HG03025 (cell line): ENCODE results near the gene FXYD5.
"Not testable (repeated sequence)": the region's sequence is repeated elsewhere in the genome, so short reads cannot be mapped to it uniquely, and the experiment has no call there.

Source experiments
- ATAC-seq: cut with Tn5 transposase; IDR thresholded peaks from one replicate; pipeline ENCODE4 v1.9.1; 2021; ENCODE audit warnings: mild to moderate bottlenecking, moderate library complexity; ENCODE audit not compliant: unreplicated experiment, low FRiP score

The FXYD5 gene

DNA sequence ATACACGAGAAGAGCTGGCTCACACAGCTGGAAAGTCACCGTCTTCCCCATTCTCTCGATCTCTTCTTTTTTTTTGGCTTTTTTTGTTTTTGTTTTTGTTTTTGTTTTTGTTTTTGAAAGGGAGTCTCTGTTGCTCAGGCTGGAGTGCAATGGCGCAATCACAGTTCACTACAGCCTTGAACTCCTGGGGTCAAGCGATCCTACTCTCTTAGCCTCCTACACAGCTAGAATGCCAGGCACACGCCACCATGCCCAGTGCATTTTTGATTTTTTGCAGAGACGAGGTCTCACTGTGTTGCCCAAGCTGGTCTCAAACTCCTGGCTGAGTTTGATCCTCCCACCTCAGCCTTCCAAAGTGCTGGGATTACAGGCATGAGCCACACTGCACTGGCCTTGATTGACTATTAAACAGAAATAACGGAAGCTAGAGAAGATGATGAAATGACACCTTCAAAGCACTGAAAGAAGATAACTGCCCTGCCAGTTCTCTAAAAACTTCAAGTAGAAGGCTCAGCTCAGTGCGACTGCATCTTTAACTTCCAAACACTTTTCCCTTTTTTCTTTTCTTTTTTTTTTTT is 34.9 kb upstream of the FXYD5 start:
- ATAC-seq = no peak

DNA sequence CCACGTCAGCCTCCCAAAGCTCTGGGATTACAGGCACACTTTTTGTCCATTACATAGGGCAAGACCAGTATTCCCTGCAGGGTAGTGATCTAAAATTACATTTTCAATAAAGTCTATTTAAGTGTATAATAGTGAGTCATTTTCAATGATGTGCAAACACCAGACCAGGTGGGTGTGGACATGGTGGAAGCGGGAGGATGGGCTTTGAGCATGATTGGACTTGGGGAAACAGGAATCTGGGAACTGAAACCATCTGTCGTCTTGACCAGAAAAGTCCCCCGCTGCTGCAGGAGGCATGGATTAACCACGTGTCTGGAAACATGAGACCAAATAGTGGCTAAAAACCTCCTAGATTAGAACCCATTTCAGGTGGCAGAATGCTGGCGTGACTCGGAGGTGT is 34.0 kb upstream of the FXYD5 start:
- ATAC-seq = no peak

DNA sequence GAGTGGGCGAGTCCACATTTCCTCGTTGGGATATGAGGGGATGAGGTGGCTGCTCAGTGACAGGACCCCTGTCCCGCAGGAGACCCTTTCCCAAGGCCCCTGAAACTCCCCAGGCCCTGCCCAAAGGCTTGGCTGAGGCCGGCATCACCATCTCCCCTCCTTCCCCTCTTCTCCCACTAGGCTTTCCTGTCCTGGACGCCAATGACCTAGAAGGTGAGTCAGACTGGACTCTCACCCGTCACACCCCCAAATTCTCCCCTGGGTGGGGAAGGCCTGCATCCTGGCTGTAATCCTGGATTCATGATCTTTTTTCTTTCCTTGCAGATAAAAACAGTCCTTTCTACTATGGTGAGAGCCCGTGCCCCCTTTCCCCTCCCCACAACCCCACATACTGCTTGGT is 33.6 kb upstream of the FXYD5 start:
- no peak for ATAC-seq

DNA sequence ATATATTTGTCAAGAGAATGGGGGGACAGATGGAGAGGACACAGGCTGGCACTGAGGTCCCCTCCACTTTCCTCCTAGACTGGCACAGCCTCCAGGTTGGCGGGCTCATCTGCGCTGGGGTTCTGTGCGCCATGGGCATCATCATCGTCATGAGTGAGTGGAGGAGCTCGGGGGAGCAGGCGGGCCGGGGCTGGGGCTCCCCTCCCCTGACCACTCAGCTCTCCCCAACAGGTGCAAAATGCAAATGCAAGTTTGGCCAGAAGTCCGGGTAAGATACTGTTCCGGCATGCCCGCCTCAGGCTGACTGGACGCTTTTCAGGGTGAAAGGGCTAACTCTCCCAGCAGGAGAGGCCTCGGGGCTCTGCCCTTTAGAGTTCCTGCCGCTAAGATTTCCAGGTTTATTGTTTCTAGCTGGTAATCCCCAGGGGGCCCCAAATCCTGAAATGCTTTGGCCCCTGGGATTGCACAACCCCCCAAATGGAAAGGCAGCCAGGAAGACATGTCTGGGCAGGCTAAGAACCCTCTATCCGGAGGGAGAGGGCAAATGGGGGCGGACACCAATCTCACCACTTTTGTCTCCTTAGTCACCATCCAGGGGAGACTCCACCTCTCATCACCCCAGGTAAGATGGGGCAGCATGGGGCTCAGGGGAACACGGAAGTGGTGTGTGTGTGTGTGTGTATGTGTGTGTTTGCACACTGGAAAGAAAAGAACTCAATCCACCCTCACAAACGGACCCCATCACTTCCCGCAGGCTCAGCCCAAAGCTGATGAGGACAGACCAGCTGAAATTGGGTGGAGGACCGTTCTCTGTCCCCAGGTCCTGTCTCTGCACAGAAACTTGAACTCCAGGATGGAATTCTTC is 31.6 kb upstream of the FXYD5 start:
- no peak for ATAC-seq

DNA sequence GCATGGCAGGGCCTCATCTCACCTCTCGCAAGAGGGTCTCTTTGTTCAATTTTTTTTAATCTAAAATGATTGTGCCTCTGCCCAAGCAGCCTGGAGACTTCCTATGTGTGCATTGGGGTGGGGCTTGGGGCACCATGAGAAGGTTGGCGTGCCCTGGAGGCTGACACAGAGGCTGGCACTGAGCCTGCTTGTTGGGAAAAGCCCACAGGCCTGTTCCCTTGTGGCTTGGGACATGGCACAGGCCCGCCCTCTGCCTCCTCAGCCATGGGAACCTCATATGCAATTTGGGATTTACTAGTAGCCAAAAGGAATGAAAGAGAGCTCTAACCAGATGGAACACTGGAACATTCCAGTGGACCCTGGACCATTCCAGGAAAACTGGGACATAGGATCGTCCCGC is 31.0 kb upstream of the FXYD5 start:
- no peak for ATAC-seq

DNA sequence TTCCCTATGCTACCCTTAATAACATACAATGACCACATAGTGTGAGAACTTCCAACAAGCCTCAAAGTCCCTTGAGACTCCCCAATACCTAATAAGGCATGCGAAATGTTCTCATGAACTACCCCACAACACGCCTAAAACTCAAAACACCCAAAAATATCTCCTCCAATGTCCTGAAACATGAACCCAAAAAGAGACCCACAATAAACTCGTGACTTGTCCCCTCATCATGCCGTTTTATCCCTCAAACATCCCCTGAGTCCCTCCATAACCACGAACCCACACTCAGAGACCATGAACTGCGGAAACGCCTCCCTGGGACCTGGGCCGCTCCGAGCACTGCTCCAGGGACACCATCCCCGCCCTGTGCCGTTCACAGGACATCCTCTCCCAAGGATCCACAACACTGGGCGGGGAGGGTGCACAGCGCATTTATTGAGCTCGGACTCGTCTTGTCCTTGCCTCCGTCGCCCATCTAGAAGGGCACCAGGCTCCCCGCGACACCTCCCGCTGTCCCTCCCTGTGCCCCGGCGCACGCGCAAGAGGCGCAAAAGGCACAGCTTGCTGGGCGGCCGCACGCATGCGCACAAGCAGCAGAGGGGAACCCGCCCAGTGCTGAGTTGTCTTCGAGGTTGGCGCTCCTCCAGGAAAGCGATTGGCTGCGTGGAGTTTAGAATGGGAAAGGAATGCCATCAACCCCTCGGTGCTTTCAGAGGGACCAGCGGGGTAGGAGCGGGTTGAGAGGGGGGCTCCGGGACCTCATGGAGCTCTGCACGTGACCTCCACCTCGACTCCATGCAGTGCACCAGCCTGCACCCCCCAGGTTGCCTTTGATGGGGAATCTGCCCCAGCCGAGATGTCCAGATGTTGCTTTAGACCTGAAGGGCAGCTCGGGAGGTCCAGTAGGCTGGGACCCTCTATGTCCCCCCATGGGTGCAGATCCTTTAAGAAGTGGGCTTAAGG is 30.2 kb upstream of the FXYD5 start:
- ATAC-seq = peak; percentile 64

DNA sequence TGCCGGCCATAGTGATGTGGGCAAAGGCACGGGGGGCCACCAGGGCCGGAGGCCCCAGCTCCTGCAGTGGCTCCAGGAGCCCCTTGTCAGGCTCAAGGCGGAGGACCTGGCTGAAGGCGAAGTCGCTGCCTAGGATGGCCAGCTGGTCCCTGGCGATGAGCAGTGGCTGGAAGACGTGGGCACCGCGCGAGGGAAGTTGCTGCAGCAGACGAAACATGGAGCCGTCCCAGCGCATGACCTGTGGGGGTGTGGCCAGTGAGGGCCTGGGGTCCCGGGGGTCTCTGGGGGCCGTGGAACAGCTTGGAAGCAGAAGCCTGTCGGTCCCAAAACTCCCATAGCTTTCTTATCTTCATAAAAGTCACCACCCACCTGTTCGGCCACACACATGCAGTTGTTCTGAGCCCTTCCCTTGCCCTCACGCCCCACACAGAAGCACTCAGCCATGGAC is 29.2 kb upstream of the FXYD5 start:
- ATAC-seq = no peak

DNA sequence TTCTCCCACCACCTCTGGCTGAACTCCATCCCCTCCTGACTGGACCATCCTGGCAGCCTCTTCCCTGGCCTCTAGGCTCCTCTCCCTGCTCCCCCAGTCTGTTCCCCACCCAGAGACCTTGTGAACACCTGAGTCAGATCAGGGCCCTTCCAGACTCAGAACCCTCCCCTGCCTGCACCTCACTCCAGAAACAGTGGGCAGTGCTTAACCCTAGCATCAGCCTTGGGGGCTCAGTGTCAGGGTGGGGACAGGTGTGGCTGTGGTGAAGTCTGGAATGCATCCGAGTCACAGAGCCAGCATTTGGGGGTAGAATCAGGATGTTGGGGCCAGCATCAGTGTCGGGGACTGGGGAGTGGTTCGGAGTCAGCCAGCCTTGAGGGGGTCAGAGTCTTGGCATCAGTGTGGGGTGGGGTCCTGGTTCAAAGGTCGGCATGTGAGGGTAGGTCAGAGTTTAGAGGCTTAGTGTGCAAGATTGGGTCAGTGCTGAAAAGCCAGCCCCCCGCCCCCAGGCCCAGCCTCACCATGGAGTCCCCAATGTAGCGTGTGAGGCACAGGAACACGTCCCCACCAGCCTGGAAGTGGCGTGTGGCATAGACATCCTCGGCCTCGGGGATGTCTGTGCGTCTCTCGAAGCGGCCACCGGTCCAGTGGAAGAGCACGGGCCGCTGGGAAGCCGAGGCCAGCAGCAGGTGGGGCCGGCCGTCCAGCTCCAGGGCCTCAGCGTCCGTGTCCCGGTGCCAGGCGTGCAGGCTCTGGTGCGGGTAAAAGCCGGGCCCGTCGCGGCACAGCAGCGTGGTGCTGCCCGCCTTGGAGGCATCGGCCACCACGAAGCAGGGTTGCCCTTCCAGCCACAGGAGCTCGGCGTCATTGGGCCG is 28.5 kb upstream of the FXYD5 start:
- no peak for ATAC-seq

DNA sequence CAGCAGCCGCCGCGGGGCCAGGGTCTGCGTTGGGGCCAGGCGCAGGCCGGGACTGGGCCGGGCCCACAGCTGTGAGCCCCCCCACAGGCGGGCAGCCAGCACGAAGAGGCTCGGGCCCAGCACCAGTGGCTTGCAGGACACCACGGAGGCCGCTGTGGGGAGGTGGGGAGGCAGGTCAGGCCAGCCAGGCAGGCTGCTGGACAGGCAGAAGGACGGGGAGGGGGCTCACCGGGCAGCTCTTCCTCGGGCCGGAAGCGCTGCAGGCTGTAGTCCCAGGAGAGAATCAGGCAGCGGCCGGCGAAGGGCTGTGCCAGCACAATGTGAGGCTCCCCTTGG is 27.9 kb upstream of the FXYD5 start:
- ATAC-seq = no peak

DNA sequence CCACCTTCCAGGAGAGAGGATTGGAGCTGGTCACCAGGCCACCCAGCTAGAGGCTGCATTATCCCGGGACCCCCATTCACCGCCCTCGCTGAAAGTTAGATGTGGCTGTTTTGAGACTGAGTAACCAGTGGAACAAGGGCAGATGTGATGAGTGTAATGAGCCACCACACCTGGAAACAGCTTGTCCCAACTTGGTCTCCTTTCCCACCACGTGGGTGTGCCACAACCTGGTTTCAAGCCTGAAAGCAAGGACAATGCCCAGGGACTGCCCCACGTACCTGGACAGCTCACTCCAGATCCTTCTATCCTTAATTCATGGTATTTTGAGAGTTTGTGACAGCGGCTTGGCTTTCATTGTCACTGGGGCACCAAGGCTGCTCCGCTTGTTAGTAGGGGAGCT is 26.7 kb upstream of the FXYD5 start:
- ATAC-seq = no peak

DNA sequence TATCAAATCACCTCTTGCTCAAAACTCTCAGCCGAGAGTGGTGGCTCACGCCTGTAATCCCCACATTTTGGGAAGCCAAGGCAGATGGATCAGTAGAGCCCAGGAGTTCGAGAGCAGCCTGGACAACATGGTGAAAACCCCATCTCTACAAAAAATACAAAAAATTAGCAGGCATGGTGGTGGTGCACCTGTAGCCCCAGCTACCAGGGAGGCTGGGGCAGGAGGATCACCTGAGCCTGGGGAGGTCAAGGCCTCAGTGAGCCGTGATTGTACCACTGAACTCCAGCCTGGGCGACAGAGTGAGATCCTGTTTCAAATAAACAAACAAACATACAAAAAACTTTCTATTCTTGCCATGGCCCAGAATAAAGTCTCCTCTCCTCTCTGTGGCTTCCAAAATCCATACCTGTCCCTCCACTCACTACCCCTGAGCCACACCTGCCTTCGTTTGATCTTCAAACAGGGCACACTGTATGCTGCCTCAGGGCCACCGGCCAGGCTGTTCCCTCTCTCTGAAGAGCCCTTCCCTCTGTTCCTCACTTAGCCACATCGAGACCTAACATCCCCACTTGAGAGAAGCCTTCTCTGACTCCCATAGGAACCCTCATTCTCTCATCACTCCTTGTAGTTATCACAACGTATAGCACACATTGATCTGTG is 26.0 kb upstream of the FXYD5 start:
- ATAC-seq = no peak

DNA sequence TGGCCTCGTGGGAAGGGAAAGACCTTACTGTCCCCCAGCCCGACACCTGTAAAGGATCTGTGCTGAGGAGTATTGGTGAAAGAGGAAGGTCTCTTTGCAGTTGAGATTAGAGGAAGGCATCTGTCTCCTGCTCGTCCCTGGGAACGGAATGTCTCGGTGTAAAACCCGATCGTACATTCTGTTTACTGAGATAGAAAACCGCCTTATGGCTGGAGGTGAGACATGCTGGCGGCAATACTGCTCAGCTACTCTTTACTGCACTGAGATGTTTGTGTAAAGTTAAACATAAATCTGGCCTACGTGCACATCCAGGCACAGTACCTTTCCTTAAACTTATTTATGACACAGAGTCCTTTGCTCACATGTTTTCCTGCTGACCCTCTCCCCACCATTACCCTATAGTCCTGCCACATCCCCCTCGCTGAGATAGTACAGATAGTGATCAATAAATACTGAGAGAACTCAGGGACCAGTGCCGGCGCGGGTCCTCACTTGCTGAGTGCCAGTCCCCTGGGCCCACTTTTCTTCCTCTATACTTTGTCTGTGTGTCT is 24.7 kb upstream of the FXYD5 start:
- not testable (repeated sequence) for ATAC-seq

DNA sequence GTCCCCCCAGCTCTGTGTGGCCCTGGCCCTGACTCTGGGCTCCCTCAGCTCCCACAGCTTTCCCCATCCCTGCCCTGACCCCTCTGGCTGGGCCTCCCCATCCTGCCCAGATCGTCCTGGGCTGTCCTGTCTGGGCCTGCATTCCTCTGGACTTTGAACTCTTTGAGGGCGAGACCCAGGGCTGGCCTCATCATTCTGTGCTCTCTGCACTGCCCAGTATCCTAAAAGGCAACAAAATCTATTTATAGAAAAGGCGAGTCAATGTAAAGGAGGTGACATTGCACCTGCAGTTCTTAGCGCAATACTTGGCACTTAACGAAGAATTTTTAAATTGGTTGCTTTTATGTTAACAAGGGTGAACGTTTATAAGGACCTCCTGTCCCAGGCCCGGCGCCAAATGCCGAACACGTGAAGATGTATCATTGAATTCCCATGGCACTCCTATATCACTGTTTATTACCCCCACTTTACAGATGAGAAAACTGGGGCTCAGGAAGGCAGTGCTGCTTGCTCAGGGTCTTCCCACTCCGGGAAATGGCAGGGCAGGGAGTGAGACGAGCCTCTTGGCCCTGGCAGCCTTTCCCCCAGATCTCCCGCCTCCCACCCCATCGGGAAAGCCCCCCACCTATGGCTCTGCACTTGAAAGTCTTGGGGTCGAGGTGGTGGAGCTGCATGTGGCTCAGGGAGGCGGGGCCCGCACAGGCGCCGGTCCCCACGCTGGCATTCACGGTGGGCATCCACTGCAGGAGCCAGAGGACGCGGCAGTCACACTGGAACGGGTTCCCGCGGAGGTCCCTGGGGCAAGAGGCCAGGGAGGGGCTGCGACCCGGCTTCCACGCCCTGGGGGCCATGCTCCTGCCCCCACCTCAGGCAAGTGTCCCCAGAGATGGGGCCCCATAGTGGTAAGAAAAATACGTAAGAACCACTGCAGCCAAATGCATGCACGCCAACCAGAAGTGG is 23.5 kb upstream of the FXYD5 start:
- no peak for ATAC-seq

DNA sequence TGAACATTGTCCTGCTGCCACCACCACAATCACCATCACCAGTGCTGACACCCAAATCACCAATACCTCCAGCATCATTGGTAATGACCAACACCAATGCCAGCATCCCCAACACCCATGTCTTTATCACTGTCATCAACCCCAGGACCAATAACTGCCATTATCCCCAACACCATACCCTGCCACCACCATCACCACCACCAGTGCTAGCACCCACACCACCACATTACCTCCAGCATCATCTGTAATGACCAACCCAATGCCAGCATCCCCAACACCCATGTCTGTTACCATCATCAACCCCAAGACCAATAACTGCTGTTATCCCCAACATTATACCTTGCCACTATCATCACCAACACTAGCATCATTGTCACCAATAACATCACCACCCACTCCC is 22.3 kb upstream of the FXYD5 start:
- ATAC-seq = no peak

DNA sequence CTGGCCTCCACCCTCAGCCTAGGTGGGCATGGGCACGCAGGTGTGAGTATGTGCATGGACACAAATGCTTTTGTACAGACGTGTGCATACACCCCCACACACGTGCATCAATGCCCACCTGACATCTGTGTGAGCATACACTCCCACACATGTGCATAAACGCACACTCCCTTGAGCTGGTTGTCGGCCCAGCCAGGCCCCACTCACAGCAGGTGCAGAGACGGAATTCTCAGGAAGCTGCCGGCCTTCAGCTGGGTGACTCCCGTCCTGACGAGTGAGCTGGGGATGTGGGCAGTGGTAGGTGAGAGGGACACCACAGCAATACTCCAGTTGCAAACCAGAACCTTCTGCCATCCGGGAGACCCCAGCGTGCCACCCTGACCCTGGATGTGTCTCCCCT is 20.7 kb upstream of the FXYD5 start:
- no peak for ATAC-seq

DNA sequence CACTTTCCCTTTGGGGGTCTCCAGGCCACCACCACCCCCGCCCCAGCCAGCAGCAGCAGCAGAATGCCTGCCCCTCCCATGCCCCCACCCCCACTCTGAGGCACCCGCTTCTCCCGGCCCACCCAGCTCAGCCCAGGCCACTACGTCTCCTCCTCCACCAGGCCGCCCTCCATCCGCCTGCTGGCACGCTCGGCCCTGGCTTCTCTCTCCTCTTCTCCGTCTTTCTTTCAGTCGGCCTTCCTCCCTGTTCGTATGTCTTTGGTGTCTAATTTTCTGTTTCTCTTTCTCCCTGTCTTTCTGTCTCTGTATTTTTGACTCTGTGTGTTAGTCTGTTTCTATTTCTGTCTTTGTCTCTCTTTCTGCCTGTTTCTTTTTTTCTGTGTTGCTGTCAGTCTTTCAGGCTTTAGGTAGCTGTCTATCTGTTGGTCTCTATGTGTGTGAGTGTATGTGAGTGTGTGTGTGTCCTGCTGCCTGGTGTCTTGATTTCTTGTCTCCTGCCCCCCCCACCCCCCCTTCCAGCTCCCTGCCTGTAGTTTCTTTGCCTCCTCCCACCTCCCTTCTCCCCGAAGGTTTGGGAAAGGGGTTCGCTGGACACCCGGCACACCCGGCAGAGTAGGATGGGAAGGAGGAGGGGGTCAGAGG is 19.8 kb upstream of the FXYD5 start, which contains the start of gene LGI4:
Gene LGI4 (minus strand): TSS at position 459 of the 642 bp plus-strand sequence. CDS start 379 bp downstream, at position 80.
- no peak for ATAC-seq

DNA sequence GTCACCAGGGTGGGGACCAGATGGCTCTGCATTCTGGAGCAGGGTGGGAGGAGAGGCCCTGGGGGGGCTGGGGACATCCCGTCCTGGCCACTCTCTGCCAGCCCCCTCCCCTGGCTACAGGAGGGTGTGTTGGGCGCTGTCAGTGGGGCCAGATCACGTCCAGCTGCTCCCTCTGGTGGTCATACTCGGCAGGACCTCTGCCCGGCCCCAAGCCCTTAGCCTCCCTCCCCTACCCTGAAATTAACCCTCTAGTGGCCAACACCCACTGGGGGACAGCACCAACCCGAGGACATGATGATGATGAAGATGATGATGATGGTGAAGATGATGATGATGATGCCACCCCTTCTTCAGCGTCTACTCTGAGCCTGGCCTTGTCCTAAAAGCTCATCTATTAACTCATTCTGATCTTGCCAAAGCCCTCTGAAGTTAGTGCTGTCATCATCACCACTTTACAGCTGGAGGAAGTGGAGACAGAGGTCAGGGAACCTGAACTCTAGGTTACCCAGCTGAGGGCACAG is 19.1 kb upstream of the FXYD5 start:
- ATAC-seq = no peak
